ENCODE measurements around the gene USP7. TPM values are rescaled to one million over a fixed set of nuclear protein-coding genes. Genes with fewer than 3 reads are reported as not detected.

The USP7 gene
- polyA plus RNA-seq, 2 of the 4 experiments (the other 2 are of a cell fraction), result 39.6 to 65.9 TPM

DNA sequence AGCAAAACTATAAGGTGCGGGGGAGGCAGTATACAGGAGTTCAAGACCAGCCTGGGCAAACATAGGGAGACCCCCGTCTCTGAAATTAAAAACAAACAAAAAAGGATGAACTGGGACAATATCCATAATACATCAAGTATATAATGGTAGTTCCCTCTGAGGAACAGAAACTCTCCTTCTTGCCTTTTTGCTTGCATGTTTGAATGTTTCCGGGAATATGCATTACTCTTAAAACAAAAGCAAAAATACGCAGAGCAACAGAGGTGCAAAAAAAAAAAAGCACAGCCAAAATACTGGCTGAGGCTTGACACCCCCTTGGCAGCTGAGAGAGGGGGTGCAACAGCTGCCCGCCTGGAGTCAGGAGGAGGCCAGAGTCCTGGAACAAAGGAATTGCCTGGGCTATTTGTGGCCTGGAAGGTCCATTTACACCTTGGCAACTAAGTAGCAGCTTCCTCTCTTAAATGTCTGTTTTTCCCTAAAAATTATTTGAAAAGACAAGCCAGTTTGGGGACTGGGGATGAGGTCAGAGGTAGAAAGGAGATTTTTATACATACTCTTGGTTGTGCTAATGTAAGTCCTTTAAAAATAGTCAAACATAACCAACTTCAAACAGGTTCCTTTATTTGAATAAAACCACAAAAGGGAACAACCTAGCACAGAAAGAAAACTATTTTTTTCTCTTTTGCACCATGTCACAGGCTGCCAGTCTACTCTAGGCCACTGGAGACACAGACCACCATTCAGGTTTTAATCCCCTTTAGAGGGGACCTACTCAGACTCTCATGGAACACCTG, 19.5 kb downstream of the USP7 start:
- ChIA-PET POLR2A (no interaction called here), CTCF (interaction anchor here (2.5 kb wide), 1 partner anchor 15 kb away, joined by 6 read pairs; no protein-coding TSS in a partner anchor)
- no peak for ATAC-seq
- no peak for TF ChIP-seq HEYL (CRISPR knock-in tag; IDR thresholded peaks at IDR 0.05)
- no peak for TF ChIP-seq MAFK (IDR thresholded peaks at IDR 0.05; ENCODE audit: partially characterized antibody)
- TF ChIP-seq POLR2A (IDR thresholded peaks at IDR 0.05; ENCODE audit: low read length), result no peak
- TF ChIP-seq NR3C1 (IDR thresholded peaks at IDR 0.05), result no peak
- TF ChIP-seq TFCP2L1 (CRISPR knock-in tag; IDR thresholded peaks at IDR 0.05), result no peak
- no peak for TF ChIP-seq TP53 (CRISPR knock-in tag; IDR thresholded peaks at IDR 0.05)
- FAIRE-seq, result no peak
- Histone ChIP-seq H3K4me1 (peaks cover 5% of the 10 kb centered on the region; the same call in 2 of the 3 replicates), H3K4me3 (no peak overlapping the region), H3K27ac (no peak overlapping the region), H3K4me2 (no peak overlapping the region), H3K9me3 (no peaks in the 10 kb centered on the region)
- 84% methylated on average over 5 of the region's 5 CpGs for WGBS (ENCODE audit: missing lambda C conversion rate)
- DNase-seq (ENCODE audit: low read depth in 1 of 2, low spot score in 1 of 2), result no peak

DNA sequence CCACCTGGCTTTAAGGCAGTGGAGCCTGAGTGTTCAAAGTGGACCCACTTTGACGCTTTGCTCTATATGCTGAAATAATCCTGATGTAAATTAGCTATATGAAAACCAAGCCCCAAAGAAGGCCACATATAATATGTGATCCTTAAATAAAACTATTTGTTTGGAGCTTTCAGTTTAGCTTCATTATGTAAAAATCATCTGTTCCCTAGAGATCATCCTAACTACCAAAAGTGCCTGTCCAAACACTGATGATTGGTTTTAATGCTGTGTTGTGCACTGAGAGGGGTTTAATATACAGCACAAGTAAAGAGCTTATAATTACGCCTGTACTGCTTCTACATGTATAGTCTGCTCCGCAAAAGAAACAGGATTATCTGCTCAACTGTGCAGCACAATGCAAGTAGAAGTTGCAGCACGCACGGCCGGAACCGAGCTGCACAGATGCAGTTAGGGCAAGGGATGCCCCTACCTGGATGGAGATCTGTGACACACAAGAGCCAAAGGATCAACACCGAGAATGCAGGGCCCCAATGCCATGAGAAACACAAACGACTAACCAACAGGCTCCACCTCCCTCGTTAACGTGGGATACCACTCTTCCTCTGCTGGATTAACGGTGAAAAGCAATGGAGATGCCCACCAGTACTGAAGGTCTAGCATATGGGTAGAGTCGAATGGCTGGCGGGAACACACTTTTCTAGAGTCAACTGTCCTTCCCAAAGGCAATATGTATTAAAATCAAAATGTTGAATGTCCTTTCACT, 20.5 kb downstream of the USP7 start:
- H3K4me3 ChIP-seq, result no peak overlapping the region
- no peak overlapping the region for H3K4me2 ChIP-seq
- ATAC-seq, result no peak
- H3K27ac ChIP-seq, result no peak overlapping the region
- no peak for DNase-seq (ENCODE audit: low read depth in 1 of 2, low spot score in 1 of 2)
- FAIRE-seq, result no peak
- POLR2A ChIA-PET, result no interaction called here
- no peaks in the 10 kb centered on the region for H3K9me3 ChIP-seq
- CTCF ChIA-PET, result interaction anchor here (0.7 to 1.2 kb wide), 6 partner anchors 9 to 196 kb away, joined by 3 to 4 read pairs (median 3); no protein-coding TSS in a partner anchor
- WGBS (ENCODE audit: missing lambda C conversion rate), result 85% methylated on average over 14 of the region's 14 CpGs
- TF ChIP-seq JUNB (IDR thresholded peaks at IDR 0.05) (no peak), RARB (CRISPR knock-in tag; IDR thresholded peaks at IDR 0.05) (no peak), RAD21 (conservative IDR thresholded peaks at IDR 0.05 in 1 of 2, IDR thresholded peaks at IDR 0.05 in 1 of 2) (no peak), NPAS2 (CRISPR knock-in tag; IDR thresholded peaks at IDR 0.05; ENCODE audit: borderline replicate concordance) (no peak), FOXS1 (CRISPR knock-in tag; IDR thresholded peaks at IDR 0.05) (no peak), PBX3 (IDR thresholded peaks at IDR 0.05) (no peak), ZC3H11A (IDR thresholded peaks at IDR 0.05) (no peak), SMC3 (IDR thresholded peaks at IDR 0.05) (no peak), FOSB (CRISPR knock-in tag; IDR thresholded peaks at IDR 0.05) (no peak), ELK1 (IDR thresholded peaks at IDR 0.05; ENCODE audit: low read depth, low read length) (no peak), SREBF2 (IDR thresholded peaks at IDR 0.05) (no peak), MAX (IDR thresholded peaks at IDR 0.05) (no peak), HOXB13 (CRISPR knock-in tag; IDR thresholded peaks at IDR 0.05; ENCODE audit: low read depth) (no peak), BHLHE40 (IDR thresholded peaks at IDR 0.05; ENCODE audit: low read depth, low read length) (no peak), CHD4 (IDR thresholded peaks at IDR 0.05; ENCODE audit: borderline replicate concordance) (no peak)
- TF ChIP-seq, protein P1, sequence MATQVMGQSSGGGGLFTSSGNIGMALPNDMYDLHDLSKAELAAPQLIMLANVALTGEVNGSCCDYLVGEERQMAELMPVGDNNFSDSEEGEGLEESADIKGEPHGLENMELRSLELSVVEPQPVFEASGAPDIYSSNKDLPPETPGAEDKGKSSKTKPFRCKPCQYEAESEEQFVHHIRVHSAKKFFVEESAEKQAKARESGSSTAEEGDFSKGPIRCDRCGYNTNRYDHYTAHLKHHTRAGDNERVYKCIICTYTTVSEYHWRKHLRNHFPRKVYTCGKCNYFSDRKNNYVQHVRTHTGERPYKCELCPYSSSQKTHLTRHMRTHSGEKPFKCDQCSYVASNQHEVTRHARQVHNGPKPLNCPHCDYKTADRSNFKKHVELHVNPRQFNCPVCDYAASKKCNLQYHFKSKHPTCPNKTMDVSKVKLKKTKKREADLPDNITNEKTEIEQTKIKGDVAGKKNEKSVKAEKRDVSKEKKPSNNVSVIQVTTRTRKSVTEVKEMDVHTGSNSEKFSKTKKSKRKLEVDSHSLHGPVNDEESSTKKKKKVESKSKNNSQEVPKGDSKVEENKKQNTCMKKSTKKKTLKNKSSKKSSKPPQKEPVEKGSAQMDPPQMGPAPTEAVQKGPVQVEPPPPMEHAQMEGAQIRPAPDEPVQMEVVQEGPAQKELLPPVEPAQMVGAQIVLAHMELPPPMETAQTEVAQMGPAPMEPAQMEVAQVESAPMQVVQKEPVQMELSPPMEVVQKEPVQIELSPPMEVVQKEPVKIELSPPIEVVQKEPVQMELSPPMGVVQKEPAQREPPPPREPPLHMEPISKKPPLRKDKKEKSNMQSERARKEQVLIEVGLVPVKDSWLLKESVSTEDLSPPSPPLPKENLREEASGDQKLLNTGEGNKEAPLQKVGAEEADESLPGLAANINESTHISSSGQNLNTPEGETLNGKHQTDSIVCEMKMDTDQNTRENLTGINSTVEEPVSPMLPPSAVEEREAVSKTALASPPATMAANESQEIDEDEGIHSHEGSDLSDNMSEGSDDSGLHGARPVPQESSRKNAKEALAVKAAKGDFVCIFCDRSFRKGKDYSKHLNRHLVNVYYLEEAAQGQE (IDR thresholded peaks at IDR 0.05), result no peak
- TF ChIP-seq, protein P2, sequence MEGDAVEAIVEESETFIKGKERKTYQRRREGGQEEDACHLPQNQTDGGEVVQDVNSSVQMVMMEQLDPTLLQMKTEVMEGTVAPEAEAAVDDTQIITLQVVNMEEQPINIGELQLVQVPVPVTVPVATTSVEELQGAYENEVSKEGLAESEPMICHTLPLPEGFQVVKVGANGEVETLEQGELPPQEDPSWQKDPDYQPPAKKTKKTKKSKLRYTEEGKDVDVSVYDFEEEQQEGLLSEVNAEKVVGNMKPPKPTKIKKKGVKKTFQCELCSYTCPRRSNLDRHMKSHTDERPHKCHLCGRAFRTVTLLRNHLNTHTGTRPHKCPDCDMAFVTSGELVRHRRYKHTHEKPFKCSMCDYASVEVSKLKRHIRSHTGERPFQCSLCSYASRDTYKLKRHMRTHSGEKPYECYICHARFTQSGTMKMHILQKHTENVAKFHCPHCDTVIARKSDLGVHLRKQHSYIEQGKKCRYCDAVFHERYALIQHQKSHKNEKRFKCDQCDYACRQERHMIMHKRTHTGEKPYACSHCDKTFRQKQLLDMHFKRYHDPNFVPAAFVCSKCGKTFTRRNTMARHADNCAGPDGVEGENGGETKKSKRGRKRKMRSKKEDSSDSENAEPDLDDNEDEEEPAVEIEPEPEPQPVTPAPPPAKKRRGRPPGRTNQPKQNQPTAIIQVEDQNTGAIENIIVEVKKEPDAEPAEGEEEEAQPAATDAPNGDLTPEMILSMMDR (IDR thresholded peaks at IDR 0.05), result no peak
- H3K4me1 ChIP-seq, result peaks cover 5% of the 10 kb centered on the region; the same call in 2 of the 3 replicates

Measured in A549 (cell line).